WI38 (cell line): ENCODE data around the gene LHX1.

Experiments
- H3K4me3 ChIP-seq: 2 replicates; pipeline ENCODE4 v1.5.1; 2011; ENCODE audit warnings: low read depth, mild to moderate bottlenecking, control low read depth, low read length
- CTCF ChIP-seq: IDR thresholded peaks from 2 replicates; pipeline ENCODE4 v1.5.1; 2012; ENCODE audit warnings: low read depth, mild to moderate bottlenecking, control low read depth, low read length

The LHX1 gene

DNA sequence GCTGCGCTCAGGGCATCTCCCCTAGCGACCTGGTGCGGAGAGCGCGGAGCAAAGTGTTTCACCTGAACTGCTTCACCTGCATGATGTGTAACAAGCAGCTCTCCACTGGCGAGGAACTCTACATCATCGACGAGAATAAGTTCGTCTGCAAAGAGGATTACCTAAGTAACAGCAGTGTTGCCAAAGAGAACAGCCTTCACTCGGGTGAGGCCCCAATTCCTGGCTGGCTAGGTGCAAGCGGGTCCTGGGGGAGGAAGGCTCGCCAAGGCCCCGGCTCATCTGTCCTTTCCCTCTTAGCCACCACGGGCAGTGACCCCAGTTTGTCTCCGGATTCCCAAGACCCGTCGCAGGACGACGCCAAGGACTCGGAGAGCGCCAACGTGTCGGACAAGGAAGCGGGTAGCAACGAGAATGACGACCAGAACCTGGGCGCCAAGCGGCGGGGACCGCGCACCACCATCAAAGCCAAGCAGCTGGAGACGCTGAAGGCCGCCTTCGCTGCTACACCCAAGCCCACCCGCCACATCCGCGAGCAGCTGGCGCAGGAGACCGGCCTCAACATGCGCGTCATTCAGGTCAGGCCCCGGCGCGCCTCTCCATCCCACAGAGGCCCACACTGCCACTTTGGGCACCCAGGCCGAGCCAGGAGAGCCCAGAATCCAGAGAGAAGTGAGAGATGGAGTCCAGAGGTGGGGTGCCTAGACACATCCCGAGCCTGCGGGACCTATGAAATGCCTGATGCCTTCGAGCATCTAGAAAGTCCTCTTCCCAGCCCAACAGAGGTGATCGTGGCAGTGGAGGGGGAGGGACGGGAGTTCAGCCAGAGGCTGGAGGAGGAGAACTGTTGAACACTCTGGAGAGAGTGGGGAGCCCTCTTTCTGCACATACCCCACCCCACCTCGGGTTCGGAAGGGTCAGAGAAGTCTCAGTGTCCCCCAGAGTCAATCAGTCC lies 3.3 kb downstream of the LHX1 start:
- H3K4me3 ChIP-seq: no peak overlapping the region
- TF ChIP-seq CTCF: no peak

GRCh38 chr17:36941265-36942010 lies 4.2 kb downstream of the LHX1 start:
- H3K4me3 ChIP-seq: no peak overlapping the region
- TF ChIP-seq CTCF: no peak

GRCh38 chr17:36942019-36942599 lies 4.8 kb downstream of the LHX1 start:
- H3K4me3 ChIP-seq: no peak overlapping the region
- TF ChIP-seq CTCF: no peak

DNA sequence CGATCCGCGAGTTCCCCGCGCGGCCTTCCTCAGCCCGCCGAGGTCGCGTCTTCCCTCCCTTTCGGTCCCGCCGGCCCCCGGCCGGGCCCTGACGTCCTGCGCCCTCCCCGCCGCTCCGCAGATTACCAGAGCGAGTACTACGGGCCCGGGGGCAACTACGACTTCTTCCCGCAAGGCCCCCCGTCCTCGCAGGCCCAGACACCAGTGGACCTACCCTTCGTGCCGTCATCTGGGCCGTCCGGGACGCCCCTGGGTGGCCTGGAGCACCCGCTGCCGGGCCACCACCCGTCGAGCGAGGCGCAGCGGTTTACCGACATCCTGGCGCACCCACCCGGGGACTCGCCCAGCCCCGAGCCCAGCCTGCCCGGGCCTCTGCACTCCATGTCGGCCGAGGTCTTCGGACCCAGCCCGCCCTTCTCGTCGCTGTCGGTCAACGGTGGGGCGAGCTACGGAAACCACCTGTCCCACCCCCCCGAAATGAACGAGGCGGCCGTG lies 5.4 kb downstream of the LHX1 start:
- no peak overlapping the region for H3K4me3 ChIP-seq
- TF ChIP-seq CTCF: no peak

- H3K4me3 ChIP-seq: no peak overlapping the region
- TF ChIP-seq CTCF: no peak
Observed at GRCh38 chr17:36943250-36944191, 6.2 kb downstream of the LHX1 start.

DNA sequence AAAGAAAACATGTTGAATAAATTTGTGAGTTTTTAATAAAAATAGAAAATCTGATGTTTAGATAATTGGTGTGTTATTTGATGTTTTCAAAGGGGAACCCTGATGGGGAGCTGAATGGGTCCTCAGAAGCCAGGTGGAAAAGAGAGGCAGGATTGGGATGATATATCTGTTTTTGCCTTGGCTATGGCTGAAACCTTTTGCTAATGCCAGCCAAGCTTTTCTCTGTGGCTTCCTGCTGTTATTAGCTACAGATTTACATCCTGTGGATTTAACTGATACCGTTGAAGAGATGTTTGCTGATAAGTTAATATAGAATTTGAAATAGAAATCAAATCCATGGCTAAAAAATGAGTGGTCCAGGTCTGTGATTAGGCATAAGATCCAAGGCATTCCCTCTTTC lies 7.3 kb downstream of the LHX1 start:
- no peak overlapping the region for H3K4me3 ChIP-seq
- TF ChIP-seq CTCF: no peak
